ENCODE measurements around the gene COIL. TPM values are rescaled to one million over a fixed set of nuclear protein-coding genes. Genes with fewer than 3 reads are reported as not detected.

COIL gene
- total and polyA plus RNA-seq, 4 donors, result 7.2 to 21.4 (median 9.7) TPM

DNA sequence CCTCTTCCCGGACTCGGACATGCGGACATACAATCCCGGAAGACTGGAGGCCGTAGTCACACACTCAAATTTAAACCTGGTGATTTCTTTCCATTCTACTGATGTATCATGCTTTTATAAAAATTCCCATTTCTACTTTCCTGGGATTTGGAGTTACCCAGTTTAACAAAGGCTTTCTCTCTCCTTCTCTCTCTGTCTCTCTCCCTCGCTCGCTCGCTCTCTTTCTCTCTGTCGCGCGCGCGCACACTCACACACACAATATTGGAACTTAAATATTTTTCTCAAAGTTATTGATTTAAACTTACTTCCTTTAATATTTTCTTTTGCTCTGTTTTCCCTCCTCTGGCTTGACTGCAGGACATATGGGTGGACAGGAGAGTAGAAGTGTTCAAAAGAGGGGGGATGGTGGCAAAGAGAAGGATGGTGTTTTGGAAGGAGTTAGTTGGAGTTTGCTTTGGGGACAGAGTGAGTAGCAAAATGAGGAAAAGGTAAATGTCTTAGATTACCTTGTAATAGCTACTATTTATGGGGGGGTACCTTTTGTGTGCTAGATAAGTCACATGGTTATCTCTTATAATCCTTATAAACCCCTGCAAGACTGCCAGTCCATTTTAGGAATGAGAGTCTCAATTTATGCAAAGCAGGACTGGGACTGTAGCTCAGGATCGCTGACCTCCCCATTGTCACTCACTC is 46.1 kb downstream of the COIL start:
- H3K36me3 ChIP-seq (ENCODE audit: control insufficient read depth in 4 of 4, insufficient read depth in 4 of 4, low read length in 4 of 4), result peaks cover 0 to 3% (median 0%) of the 10 kb centered on the region in 4 donors
- H3K9ac ChIP-seq (ENCODE audit: insufficient read depth in 1 of 2, low read length in 2 of 2), result peak overlapping the region; percentile 39 to 82
- peak overlapping the region; percentile 92 to 98 for H3K27ac ChIP-seq (ENCODE audit: low read depth in 1 of 2, low read length in 1 of 2)
- H3K27me3 ChIP-seq (ENCODE audit: control insufficient read depth in 3 of 3, insufficient read depth in 3 of 3, low read length in 2 of 3), result no peaks in the 10 kb centered on the region
- TF ChIP-seq, protein P1, sequence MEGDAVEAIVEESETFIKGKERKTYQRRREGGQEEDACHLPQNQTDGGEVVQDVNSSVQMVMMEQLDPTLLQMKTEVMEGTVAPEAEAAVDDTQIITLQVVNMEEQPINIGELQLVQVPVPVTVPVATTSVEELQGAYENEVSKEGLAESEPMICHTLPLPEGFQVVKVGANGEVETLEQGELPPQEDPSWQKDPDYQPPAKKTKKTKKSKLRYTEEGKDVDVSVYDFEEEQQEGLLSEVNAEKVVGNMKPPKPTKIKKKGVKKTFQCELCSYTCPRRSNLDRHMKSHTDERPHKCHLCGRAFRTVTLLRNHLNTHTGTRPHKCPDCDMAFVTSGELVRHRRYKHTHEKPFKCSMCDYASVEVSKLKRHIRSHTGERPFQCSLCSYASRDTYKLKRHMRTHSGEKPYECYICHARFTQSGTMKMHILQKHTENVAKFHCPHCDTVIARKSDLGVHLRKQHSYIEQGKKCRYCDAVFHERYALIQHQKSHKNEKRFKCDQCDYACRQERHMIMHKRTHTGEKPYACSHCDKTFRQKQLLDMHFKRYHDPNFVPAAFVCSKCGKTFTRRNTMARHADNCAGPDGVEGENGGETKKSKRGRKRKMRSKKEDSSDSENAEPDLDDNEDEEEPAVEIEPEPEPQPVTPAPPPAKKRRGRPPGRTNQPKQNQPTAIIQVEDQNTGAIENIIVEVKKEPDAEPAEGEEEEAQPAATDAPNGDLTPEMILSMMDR (IDR thresholded peaks at IDR 0.05; ENCODE audit: control extremely low read depth, extremely low read depth), result no peak
- H3K4me3 ChIP-seq, result peak overlapping the region; percentile 78
- H3K9me3 ChIP-seq (ENCODE audit: control insufficient read depth in 4 of 4, insufficient read depth in 3 of 4, low read length in 3 of 4), result no peaks in the 10 kb centered on the region
- peaks cover 7 to 26% (median 10%) of the 10 kb centered on the region in 5 donors for H3K4me1 ChIP-seq (ENCODE audit: control insufficient read depth in 5 of 5, insufficient read depth in 5 of 5, low read length in 5 of 5)
- DNase-seq (peak in 1 of 3 donors; percentile 19), ATAC-seq (ENCODE audit: insufficient read depth, low FRiP score) (no peak)
- 8 to 9% methylated on average over 14 of the region's 14 CpGs for WGBS, 2 donors

DNA sequence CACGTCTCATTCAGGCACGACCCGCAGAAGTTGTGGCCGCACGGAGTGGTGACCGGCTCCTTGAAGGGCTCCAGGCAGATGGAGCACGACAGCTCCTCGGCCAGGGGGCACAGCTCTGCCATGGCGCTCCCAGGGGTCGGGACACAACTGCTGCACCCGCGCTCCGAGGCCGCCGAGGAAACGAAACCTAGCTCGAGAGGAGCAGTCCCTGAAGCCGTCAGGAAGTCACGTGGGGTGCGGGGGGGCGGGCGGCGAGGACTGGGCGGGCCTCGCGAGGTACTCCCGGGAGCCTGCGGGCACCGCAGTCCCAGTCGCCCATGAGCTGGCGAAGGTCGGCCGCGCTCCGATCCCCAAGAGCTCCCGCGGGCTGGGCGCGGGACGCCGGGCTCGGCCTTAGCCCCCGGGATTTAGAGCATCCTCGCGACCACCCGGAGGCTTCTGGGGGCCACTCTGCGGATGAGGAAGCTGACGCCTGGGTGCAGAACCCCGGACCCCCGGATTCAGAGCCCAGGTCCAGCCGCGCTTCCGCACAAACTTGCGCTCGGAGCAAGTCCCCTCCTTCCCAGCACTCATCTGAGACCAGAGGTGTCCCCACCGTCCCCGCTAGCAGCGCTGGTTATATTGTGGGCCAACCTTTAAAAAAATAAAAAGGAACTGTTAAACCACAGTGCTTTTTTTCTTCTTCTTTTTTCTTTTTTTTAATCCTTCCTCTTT is 46.8 kb downstream of the COIL start, which contains the start of gene TRIM25:
Gene TRIM25, minus strand, starts transcription at position 183 of the 714 bp plus-strand sequence. Its CDS starts 61 bp downstream, at position 122.
- H3K27ac ChIP-seq (ENCODE audit: low read depth in 1 of 2, low read length in 1 of 2), result peak within 1 kb of the TSS; percentile 92 to 98
- peak within 1 kb of the TSS; percentile 55 to 82 for H3K9ac ChIP-seq (ENCODE audit: insufficient read depth in 1 of 2, low read length in 2 of 2)
- H3K27me3 ChIP-seq (ENCODE audit: control insufficient read depth in 3 of 3, insufficient read depth in 3 of 3, low read length in 2 of 3), result no peaks in the 10 kb centered on the region
- 0% methylated on average over 56 to 58 of the region's 58 CpGs for WGBS, 2 donors
- no peaks in the 10 kb centered on the region for H3K9me3 ChIP-seq (ENCODE audit: control insufficient read depth in 4 of 4, insufficient read depth in 3 of 4, low read length in 3 of 4)
- H3K36me3 ChIP-seq (ENCODE audit: control insufficient read depth in 4 of 4, insufficient read depth in 4 of 4, low read length in 4 of 4), result peaks cover 0 to 4% (median 0%) of the 10 kb centered on the region in 4 donors
- peaks cover 7 to 26% (median 12%) of the 10 kb centered on the region in 5 donors for H3K4me1 ChIP-seq (ENCODE audit: control insufficient read depth in 5 of 5, insufficient read depth in 5 of 5, low read length in 5 of 5)
- TF ChIP-seq, protein P1 (IDR thresholded peaks at IDR 0.05; ENCODE audit: control extremely low read depth, extremely low read depth), result no peak
- peak within 1 kb of the TSS; percentile 82 for H3K4me3 ChIP-seq
- DNase-seq (peak; percentile 91 to 93 (median 92)), ATAC-seq (ENCODE audit: insufficient read depth, low FRiP score) (peak; percentile 87)

DNA sequence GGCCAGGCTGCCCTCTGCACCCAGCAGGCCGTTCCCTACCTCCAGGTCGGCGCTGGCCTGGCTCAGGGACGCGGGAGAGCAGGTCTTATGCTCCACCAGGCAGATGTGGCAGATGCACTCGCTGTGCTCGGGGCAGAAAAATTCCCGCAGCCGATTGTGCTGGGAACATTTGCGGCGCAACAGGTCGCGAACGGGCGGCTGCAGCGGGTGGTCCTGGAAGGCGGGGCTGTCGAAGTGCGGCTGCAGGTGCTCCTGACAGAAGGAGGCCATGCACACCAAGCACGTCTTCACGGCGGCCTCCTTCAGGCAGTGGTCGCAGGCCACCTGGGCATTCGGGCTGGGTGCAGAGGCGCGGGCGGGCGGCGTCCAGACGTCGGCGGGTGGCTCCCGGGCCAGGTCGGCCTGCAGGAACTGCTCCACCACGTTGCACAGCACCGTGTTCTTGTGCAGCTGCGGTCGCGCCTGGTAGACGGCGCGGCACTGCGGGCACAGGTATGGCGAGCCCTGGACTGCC is 47.4 kb downstream of the COIL start:
- Histone ChIP-seq H3K27me3 (ENCODE audit: control insufficient read depth in 3 of 3, insufficient read depth in 3 of 3, low read length in 2 of 3) (no peaks in the 10 kb centered on the region), H3K4me1 (ENCODE audit: control insufficient read depth in 5 of 5, insufficient read depth in 5 of 5, low read length in 5 of 5) (peaks cover 7 to 26% (median 12%) of the 10 kb centered on the region in 5 donors), H3K4me3 (peak overlapping the region; percentile 82), H3K27ac (ENCODE audit: low read depth in 1 of 2, low read length in 1 of 2) (peak overlapping the region; percentile 92 to 98), H3K36me3 (ENCODE audit: control insufficient read depth in 4 of 4, insufficient read depth in 4 of 4, low read length in 4 of 4) (peaks cover 0 to 5% (median 0%) of the 10 kb centered on the region in 4 donors), H3K9me3 (ENCODE audit: control insufficient read depth in 4 of 4, insufficient read depth in 3 of 4, low read length in 3 of 4) (no peaks in the 10 kb centered on the region), H3K9ac (ENCODE audit: insufficient read depth in 1 of 2, low read length in 2 of 2) (peak overlapping the region; percentile 55 to 78)
- WGBS, 2 donors, result 0% methylated on average over 31 to 44 of the region's 44 CpGs
- TF ChIP-seq, protein P1 (IDR thresholded peaks at IDR 0.05; ENCODE audit: control extremely low read depth, extremely low read depth), result no peak
- ATAC-seq (ENCODE audit: insufficient read depth, low FRiP score), result peak; percentile 31
- peak in 1 of 3 donors; percentile 27 for DNase-seq
